Endodermal cell (in vitro differentiated cells): Measurements from ENCODE around the gene LRRC23. TPM values are rescaled to one million over a fixed set of nuclear protein-coding genes. Genes with fewer than 3 reads are reported as not detected.
"Not testable (repeated sequence)": the region's sequence is repeated elsewhere in the genome, so short reads cannot be mapped to it uniquely, and the experiment has no call there.

Source experiments
- DNase-seq: peaks from one replicate; pipeline ENCODE4 v3.0.0-alpha.2; 2017
- H3K27ac ChIP-seq: 2 replicates; pipeline ENCODE4 v1.5.1; 2013; ENCODE audit warnings: mild to moderate bottlenecking, low read depth, low read length, moderate library complexity
- H3K27me3 ChIP-seq: 2 replicates; pipeline ENCODE4 v1.6.1; 2013; ENCODE audit warnings: mild to moderate bottlenecking, low read length, moderate library complexity; ENCODE audit not compliant: insufficient read depth, control insufficient read depth, poor library complexity, severe bottlenecking
- H3K36me3 ChIP-seq: 2 replicates; pipeline ENCODE4 v1.7.0; 2013; ENCODE audit warnings: mild to moderate bottlenecking, low read length, moderate library complexity; ENCODE audit not compliant: control insufficient read depth, insufficient read depth
- H3K4me1 ChIP-seq: one replicate; pipeline ENCODE4 v1.7.0; 2013; ENCODE audit warnings: low read length; ENCODE audit not compliant: control insufficient read depth, insufficient read depth
- H3K4me3 ChIP-seq: 2 replicates; pipeline ENCODE4 v1.5.1; 2013; ENCODE audit warnings: mild to moderate bottlenecking, low read length, moderate library complexity
- H3K9ac ChIP-seq: 2 replicates; pipeline ENCODE4 v1.6.1; 2013; ENCODE audit warnings: mild to moderate bottlenecking, low read length, moderate library complexity; ENCODE audit not compliant: poor library complexity, severe bottlenecking; ENCODE audit errors: extremely low read depth
- H3K9me3 ChIP-seq: 2 replicates; pipeline ENCODE4 v1.6.1; 2013; ENCODE audit warnings: mild to moderate bottlenecking, low read length, moderate library complexity; ENCODE audit not compliant: control insufficient read depth
- H3K27ac Mint-ChIP-seq: 2 replicates; pipeline ENCODE4 v1.8.0; 2020; ENCODE audit warnings: mixed read lengths
- H3K27me3 Mint-ChIP-seq: 2 replicates; pipeline ENCODE4 v1.8.0; 2021; ENCODE audit warnings: mild to moderate bottlenecking, mixed read lengths; ENCODE audit not compliant: insufficient read depth
- H3K36me3 Mint-ChIP-seq: 2 replicates; pipeline ENCODE4 v1.8.0; 2020; ENCODE audit warnings: low read depth, mixed read lengths
- H3K4me1 Mint-ChIP-seq: 2 replicates; pipeline ENCODE4 v1.8.0; 2020; ENCODE audit warnings: mixed read lengths
- H3K4me3 Mint-ChIP-seq: 2 replicates; pipeline ENCODE4 v1.8.0; 2020; ENCODE audit warnings: mild to moderate bottlenecking, moderate library complexity, mixed read lengths
- H3K9me3 Mint-ChIP-seq: 2 replicates; pipeline ENCODE4 v1.8.0; 2020; ENCODE audit warnings: mild to moderate bottlenecking, mixed read lengths
- WGBS, 2 experiments: methylation state at CpG; one replicate each; pipeline versions ENCODE4 v1.1.5 to v1.1.7; 2013; ENCODE audit warnings: missing lambda C conversion rate in 2 of 2, mixed read lengths in 1 of 2; ENCODE audit not compliant: insufficient coverage in 1 of 2, insufficient read length in 1 of 2; 5-methylcytosine and 5-hydroxymethylcytosine counted together
- total RNA-seq, 2 donors: library from RNA; stranded (reverse); fragmentation: NEBNext Ultra II Directional in 1 of 2; extraction: Animal tissue kit (Norgen Biotek cat#: 25700) in 1 of 2; gene quantifications; 2 replicates in 1 of 2; 3 replicates in 1 of 2; pipeline ENCODE4 v1.2.1, GENCODE V29; 2021
- TF ChIP-seq, protein P1 (sequence below): fragments of 200-600 bp; sonication (generic); conservative IDR thresholded peaks from 2 replicates; pipeline ENCODE4 v1.5.0; 2021; ENCODE audit warnings: antibody characterized with exemption, mild to moderate bottlenecking

The LRRC23 gene
- total RNA-seq, 2 donors from 2014 or later, result 7.8 to 11.5 TPM

DNA sequence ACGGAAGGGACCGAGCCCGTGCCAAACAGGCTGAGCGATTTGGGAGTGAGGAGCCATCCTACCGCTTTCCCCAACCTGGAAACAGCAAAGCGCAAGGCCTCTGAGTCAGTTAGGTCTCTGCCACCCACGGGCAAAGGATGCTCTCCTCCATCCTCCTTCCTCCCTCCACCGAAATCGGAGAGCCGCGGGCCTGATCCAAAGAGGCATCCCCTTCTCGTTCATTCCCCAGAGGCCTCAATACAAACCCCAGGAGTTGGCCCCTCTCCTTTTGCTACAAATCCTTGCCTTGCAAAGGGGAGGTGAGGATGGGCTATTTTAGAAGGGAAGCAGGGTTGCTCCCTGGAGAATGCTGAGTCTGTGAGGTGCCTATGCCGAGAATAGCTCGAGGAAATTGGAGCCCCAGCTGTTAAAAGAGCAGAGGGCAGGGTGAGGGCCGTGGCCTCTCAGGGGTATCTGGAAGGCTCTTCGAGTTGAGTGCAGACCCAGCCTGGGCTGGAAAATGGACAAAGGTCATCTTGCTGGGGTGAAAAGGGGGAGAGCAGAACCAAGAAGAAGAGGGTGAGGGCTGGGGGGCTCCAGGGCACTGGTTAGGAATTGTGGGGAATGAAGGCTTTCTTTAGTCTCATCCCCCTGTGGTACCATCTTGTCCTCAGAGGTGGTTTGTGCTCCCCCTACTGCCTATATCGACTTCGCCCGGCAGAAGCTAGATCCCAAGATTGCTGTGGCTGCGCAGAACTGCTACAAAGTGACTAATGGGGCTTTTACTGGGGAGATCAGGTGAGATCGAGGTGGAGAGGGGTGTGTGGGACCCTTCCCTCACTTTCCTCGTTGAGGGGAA is 36.2 kb upstream of the LRRC23 start:
- peak overlapping the region; percentile 47 for H3K27ac ChIP-seq
- H3K27ac Mint-ChIP-seq, result peak overlapping the region; percentile 93
- peak overlapping the region; percentile 95 for H3K4me3 Mint-ChIP-seq
- H3K27me3 Mint-ChIP-seq, result no peaks in the 10 kb centered on the region
- H3K9me3 Mint-ChIP-seq, result no peaks in the 10 kb centered on the region
- H3K36me3 Mint-ChIP-seq, result peaks cover 61% of the 10 kb centered on the region
- H3K4me3 ChIP-seq, result peak overlapping the region; percentile 99
- no peaks in the 10 kb centered on the region for H3K27me3 ChIP-seq
- TF ChIP-seq, protein P1, sequence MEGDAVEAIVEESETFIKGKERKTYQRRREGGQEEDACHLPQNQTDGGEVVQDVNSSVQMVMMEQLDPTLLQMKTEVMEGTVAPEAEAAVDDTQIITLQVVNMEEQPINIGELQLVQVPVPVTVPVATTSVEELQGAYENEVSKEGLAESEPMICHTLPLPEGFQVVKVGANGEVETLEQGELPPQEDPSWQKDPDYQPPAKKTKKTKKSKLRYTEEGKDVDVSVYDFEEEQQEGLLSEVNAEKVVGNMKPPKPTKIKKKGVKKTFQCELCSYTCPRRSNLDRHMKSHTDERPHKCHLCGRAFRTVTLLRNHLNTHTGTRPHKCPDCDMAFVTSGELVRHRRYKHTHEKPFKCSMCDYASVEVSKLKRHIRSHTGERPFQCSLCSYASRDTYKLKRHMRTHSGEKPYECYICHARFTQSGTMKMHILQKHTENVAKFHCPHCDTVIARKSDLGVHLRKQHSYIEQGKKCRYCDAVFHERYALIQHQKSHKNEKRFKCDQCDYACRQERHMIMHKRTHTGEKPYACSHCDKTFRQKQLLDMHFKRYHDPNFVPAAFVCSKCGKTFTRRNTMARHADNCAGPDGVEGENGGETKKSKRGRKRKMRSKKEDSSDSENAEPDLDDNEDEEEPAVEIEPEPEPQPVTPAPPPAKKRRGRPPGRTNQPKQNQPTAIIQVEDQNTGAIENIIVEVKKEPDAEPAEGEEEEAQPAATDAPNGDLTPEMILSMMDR, result no peak
- peaks cover 57% of the 10 kb centered on the region for H3K4me1 Mint-ChIP-seq
- peaks cover 45% of the 10 kb centered on the region for H3K36me3 ChIP-seq
- 8 to 10% methylated on average over 6 to 22 of the region's 22 CpGs for WGBS, 2 experiments
- no peaks in the 10 kb centered on the region for H3K9me3 ChIP-seq
- H3K9ac ChIP-seq, result peak overlapping the region; percentile 77
- H3K4me1 ChIP-seq, result peaks cover 8% of the 10 kb centered on the region
- peak; percentile 65 for DNase-seq

DNA sequence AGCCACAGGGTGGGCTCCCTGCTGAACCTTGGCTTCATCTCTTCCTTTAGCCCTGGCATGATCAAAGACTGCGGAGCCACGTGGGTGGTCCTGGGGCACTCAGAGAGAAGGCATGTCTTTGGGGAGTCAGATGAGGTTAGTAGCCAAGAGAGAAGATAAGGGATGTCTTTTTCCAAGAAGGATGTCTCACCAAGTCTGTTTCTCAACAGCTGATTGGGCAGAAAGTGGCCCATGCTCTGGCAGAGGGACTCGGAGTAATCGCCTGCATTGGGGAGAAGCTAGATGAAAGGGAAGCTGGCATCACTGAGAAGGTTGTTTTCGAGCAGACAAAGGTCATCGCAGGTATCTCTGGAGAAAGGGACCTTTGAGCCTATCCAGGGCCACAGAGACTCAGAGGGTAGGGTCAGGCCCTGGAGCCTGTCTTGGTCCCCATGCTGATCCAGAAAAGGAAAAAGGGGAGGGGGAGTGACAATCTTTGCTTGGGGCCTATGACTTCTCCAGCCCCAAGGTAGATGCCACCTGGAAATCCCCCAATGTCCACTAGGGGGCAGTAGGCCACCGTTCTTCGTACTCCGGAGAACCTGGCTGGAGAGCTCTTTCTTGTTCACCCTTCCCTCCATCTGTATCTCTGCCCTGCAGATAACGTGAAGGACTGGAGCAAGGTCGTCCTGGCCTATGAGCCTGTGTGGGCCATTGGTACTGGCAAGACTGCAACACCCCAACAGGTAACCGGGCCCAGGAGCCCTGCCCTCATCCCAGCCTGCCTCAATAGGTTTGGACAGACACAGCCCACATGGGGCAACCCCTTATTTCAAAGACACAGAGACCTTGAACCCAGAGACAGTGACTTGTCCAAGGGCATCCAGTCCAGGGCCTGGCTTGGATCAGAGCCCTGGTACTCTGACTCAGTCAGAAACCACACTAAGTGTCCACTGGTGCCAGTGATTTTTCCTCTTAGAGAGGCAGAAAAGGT is 35.3 kb upstream of the LRRC23 start:
- Mint-ChIP-seq H3K36me3 (peaks cover 51% of the 10 kb centered on the region), H3K4me1 (peaks cover 60% of the 10 kb centered on the region), H3K9me3 (no peaks in the 10 kb centered on the region), H3K27ac (peak overlapping the region; percentile 93), H3K27me3 (no peaks in the 10 kb centered on the region), H3K4me3 (peak overlapping the region; percentile 95)
- no peaks in the 10 kb centered on the region for H3K27me3 ChIP-seq
- TF ChIP-seq, protein P1, result peak; percentile 100
- peaks cover 8% of the 10 kb centered on the region for H3K4me1 ChIP-seq
- H3K4me3 ChIP-seq, result peak overlapping the region; percentile 99
- 37 to 47% methylated on average over 6 to 12 of the region's 12 CpGs for WGBS, 2 experiments
- peak overlapping the region; percentile 77 for H3K9ac ChIP-seq
- H3K27ac ChIP-seq, result no peak overlapping the region
- peak; percentile 99 for DNase-seq
- H3K9me3 ChIP-seq, result no peaks in the 10 kb centered on the region
- peaks cover 38% of the 10 kb centered on the region for H3K36me3 ChIP-seq

DNA sequence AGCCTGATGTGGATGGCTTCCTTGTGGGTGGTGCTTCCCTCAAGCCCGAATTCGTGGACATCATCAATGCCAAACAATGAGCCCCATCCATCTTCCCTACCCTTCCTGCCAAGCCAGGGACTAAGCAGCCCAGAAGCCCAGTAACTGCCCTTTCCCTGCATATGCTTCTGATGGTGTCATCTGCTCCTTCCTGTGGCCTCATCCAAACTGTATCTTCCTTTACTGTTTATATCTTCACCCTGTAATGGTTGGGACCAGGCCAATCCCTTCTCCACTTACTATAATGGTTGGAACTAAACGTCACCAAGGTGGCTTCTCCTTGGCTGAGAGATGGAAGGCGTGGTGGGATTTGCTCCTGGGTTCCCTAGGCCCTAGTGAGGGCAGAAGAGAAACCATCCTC is 34.3 kb upstream of the LRRC23 start:
- H3K9me3 Mint-ChIP-seq, H3K4me1 ChIP-seq, H3K27ac ChIP-seq, DNase-seq, H3K4me3 ChIP-seq, H3K27me3 Mint-ChIP-seq, H3K9ac ChIP-seq, H3K27me3 ChIP-seq, H3K9me3 ChIP-seq: not testable (repeated sequence)
- Mint-ChIP-seq H3K4me1 (peaks cover 63% of the 10 kb centered on the region), H3K27ac (peak overlapping the region; percentile 93), H3K4me3 (peak overlapping the region; percentile 97), H3K36me3 (peaks cover 42% of the 10 kb centered on the region)
- 100% methylated on average over 1 of the region's 4 CpGs for WGBS, 2 experiments
- H3K36me3 ChIP-seq, result peaks cover 35% of the 10 kb centered on the region
